ENCODE data around the gene RPS2. TPM values are rescaled to one million over a fixed set of nuclear protein-coding genes. Genes with fewer than 3 reads are reported as not detected.

The RPS2 gene
- total and polyA plus RNA-seq, 2 of the 8 experiments (the other 6 are each of a cell fraction or from before 2014, with no cell fraction given) = 4,042 to 16,783 TPM

GRCh38 chr16:1987198-1987597 is 22.6 kb upstream of the RPS2 start:
- no peak overlapping the region for H2AK5ac ChIP-seq (ENCODE audit: low read depth, low read length)
- H4K20me1 ChIP-seq (replicated peaks in 1 of 2; ENCODE audit: control insufficient read depth in 1 of 2, insufficient read depth in 2 of 2, low read length in 2 of 2) = peaks cover 0 to 10% of the 10 kb centered on the region in 2 experiments
- H2BK20ac ChIP-seq (ENCODE audit: low read length) = no peak overlapping the region
- no peak overlapping the region for H3K4me3 ChIP-seq (ENCODE audit: extremely low read depth in 1 of 4, insufficient read depth in 2 of 4, low read depth in 3 of 4, low read length in 4 of 4)
- H3K18ac ChIP-seq (ENCODE audit: extremely low read depth, low read length) = no peak overlapping the region
- WGBS, 2 experiments (ENCODE audit: extremely low coverage in 1 of 2, insufficient coverage in 1 of 2, insufficient read length in 1 of 2, insufficient replicate concordance in 2 of 2, low coverage in 1 of 2, low lambda C conversion rate in 2 of 2, missing lambda C conversion rate in 1 of 2) = 92% methylated on average over 10 of the region's 10 CpGs; no CpG with 5 or more reads in 1 of the 2 experiments
- H3K4me2 ChIP-seq (ENCODE audit: insufficient read depth in 1 of 2, low read depth in 2 of 2, low read length in 2 of 2) = no peak overlapping the region
- H3K14ac ChIP-seq (ENCODE audit: insufficient read length) = no peak overlapping the region
- peaks cover 29% of the 10 kb centered on the region for H3K23me2 ChIP-seq (ENCODE audit: low read depth, low read length)
- no peak overlapping the region for H2BK15ac ChIP-seq (ENCODE audit: low read length)
- H2BK120ac ChIP-seq (replicated peaks; ENCODE audit: low read depth, low read length) = no peak overlapping the region
- ChIA-PET POLR2A (ENCODE audit: partially characterized antibody) (interaction anchor here (0.7 to 28.2 kb wide), 5 partner anchors 9 to 168 kb away, joined by 3 to 736 read pairs (median 10); partner anchors contain the start of genes NDUFB10, RNF151, RPS2 and TBL3), CTCF (ENCODE audit: partially characterized antibody) (interaction anchor here (0.8 to 1.7 kb wide), 4 partner anchors 17 to 125 kb away, joined by 3 to 7 read pairs (median 4); no protein-coding TSS in a partner anchor)
- no peak overlapping the region for H4K8ac ChIP-seq (ENCODE audit: extremely low read depth, insufficient read depth, low read length)
- DNase-seq (ENCODE audit: low read depth in 1 of 2, low spot score in 2 of 2) = no peak
- H2BK5ac ChIP-seq (ENCODE audit: low read depth, low read length) = no peak overlapping the region
- H3K4ac ChIP-seq (replicated peaks; ENCODE audit: insufficient read length, low read depth, low read length) = no peak overlapping the region
- H3K23ac ChIP-seq (ENCODE audit: insufficient read length) = no peak overlapping the region
- H3K36me3 ChIP-seq (ENCODE audit: control insufficient read depth in 2 of 4, insufficient read depth in 4 of 4, low read length in 3 of 4) = peaks cover 2 to 5% (median 3%) of the 10 kb centered on the region in 4 experiments; a peak in 3 of 8 replicates
- peaks cover 0 to 9% of the 10 kb centered on the region in 2 experiments; a peak in 1 of 4 replicates for H3K79me2 ChIP-seq (ENCODE audit: control insufficient read depth in 1 of 2, insufficient read depth in 2 of 2, low read length in 2 of 2)
- H3K9me3 ChIP-seq (ENCODE audit: insufficient read depth in 2 of 2, low read depth in 1 of 2, low read length in 1 of 2) = no peaks in the 10 kb centered on the region
- H3K4me1 ChIP-seq (replicated peaks in 1 of 4; ENCODE audit: control insufficient read depth in 3 of 4, insufficient read depth in 4 of 4, low read length in 3 of 4) = peaks cover 0 to 31% (median 20%) of the 10 kb centered on the region in 4 experiments; a peak in 6 of 7 replicates
- H4K91ac ChIP-seq (replicated peaks; ENCODE audit: insufficient read length, low read length) = no peak overlapping the region
- H3K79me1 ChIP-seq (ENCODE audit: low read depth, low read length) = no peaks in the 10 kb centered on the region
- no peak for FAIRE-seq
- no peak overlapping the region for H4K5ac ChIP-seq (ENCODE audit: insufficient read length, low read depth, low read length)
- no peak overlapping the region for H3K27ac ChIP-seq (ENCODE audit: low read depth, low read length)
- no peak overlapping the region for H3K56ac ChIP-seq (replicated peaks; ENCODE audit: insufficient read length, low read depth, low read length)
- H2BK12ac ChIP-seq (ENCODE audit: low read depth, low read length) = no peak overlapping the region
- H2AFZ ChIP-seq (ENCODE audit: low read length) = no peak overlapping the region
- H3K9ac ChIP-seq (replicated peaks in 1 of 4; ENCODE audit: extremely low read depth in 1 of 4, low read depth in 3 of 4, low read length in 3 of 4) = no peak overlapping the region
- H3K27me3 ChIP-seq (replicated peaks in 1 of 4; ENCODE audit: control insufficient read depth in 3 of 4, extremely low read depth in 1 of 4, insufficient read depth in 3 of 4, low read length in 3 of 4) = peaks cover 4 to 39% (median 34%) of the 10 kb centered on the region in 4 experiments
- TF ChIP-seq BRCA1 (IDR thresholded peaks at IDR 0.05; ENCODE audit: low read depth, low read length) (no peak), KDM4A (IDR thresholded peaks at IDR 0.05; ENCODE audit: low read depth, low read length, severe bottlenecking) (no peak), ZNF274 (IDR thresholded peaks at IDR 0.05; ENCODE audit: borderline replicate concordance, extremely low read depth, low read length) (no peak), BACH1 (IDR thresholded peaks at IDR 0.05; ENCODE audit: low read length) (no peak), SUZ12 (IDR thresholded peaks at IDR 0.05; ENCODE audit: low read length) (no peak), ATF2 (IDR thresholded peaks at IDR 0.05; ENCODE audit: low read length) (no peak), HDAC2 (IDR thresholded peaks at IDR 0.05; ENCODE audit: borderline replicate concordance in 1 of 2, low read depth in 2 of 2, low read length in 2 of 2) (no peak), CBX5 (IDR thresholded peaks at IDR 0.05; ENCODE audit: low read depth, low read length) (no peak), JUN (IDR thresholded peaks at IDR 0.05; ENCODE audit: low read depth, low read length) (no peak), JUND (IDR thresholded peaks at IDR 0.05; ENCODE audit: low read length) (no peak), TEAD4 (IDR thresholded peaks at IDR 0.05; ENCODE audit: low read depth, low read length) (no peak), SIX5 (IDR thresholded peaks at IDR 0.05; ENCODE audit: low read depth, low read length) (no peak), SP2 (IDR thresholded peaks at IDR 0.05; ENCODE audit: low read length) (no peak)

Measured in H1 (cell line).